CD4-positive, CD25-positive, alpha-beta regulatory T cell (primary cell): ENCODE measurements around the gene RNASEH2A. TPM values are rescaled to one million over a fixed set of nuclear protein-coding genes. Genes with fewer than 3 reads are reported as not detected.

Source experiments
- ATAC-seq, 2 donors: fragments of 150-1000 bp; cut with Tn5 transposase; one replicate each; pipeline ENCODE4 v1.10.0; 2021; ENCODE audit warnings: low read depth in 2 of 2, moderate number of reproducible peaks in 2 of 2, moderate library complexity in 1 of 2
- DNase-seq, 3 donors: peaks; one replicate each; pipeline versions ENCODE4 v3.0.0 to v3.0.0-alpha.2; 2012 to 2022; ENCODE audit warnings: mixed read lengths in 1 of 3
- H3K27ac ChIP-seq: one replicate; pipeline ENCODE4 v1.7.0; 2013; ENCODE audit warnings: mild to moderate bottlenecking, low read length; ENCODE audit not compliant: insufficient read depth, poor library complexity, severe bottlenecking
- H3K27me3 ChIP-seq: one replicate; pipeline ENCODE4 v1.7.0; 2013; ENCODE audit warnings: low read length; ENCODE audit not compliant: control insufficient read depth, insufficient read depth
- H3K36me3 ChIP-seq: one replicate; pipeline ENCODE4 v1.7.0; 2013; ENCODE audit warnings: mild to moderate bottlenecking, low read length, moderate library complexity; ENCODE audit not compliant: control insufficient read depth, insufficient read depth
- H3K4me1 ChIP-seq: 2 replicates; pipeline ENCODE4 v1.7.0; 2013; ENCODE audit warnings: mild to moderate bottlenecking, low read length; ENCODE audit not compliant: insufficient read depth, control insufficient read depth, poor library complexity, severe bottlenecking
- H3K4me3 ChIP-seq: one replicate; pipeline ENCODE4 v1.7.0; 2013; ENCODE audit warnings: low read depth, mild to moderate bottlenecking, low read length, moderate library complexity
- H3K9me3 ChIP-seq, 2 experiments: 1 replicate in 1 of 2; 2 replicates in 1 of 2; pipeline ENCODE4 v1.7.0; 2013; ENCODE audit warnings: low read length in 2 of 2, mild to moderate bottlenecking in 1 of 2, moderate library complexity in 1 of 2; ENCODE audit not compliant: control insufficient read depth in 2 of 2
- H3K27ac Mint-ChIP-seq, 3 donors: one replicate each; pipeline ENCODE4 v1.8.0; 2020 to 2022; ENCODE audit warnings: mild to moderate bottlenecking in 3 of 3, mixed read lengths in 3 of 3, moderate library complexity in 2 of 3
- H3K27me3 Mint-ChIP-seq: one replicate; pipeline ENCODE4 v1.8.0; 2022; ENCODE audit warnings: mild to moderate bottlenecking, mixed read lengths
- H3K36me3 Mint-ChIP-seq: one replicate; pipeline ENCODE4 v1.8.0; 2020; ENCODE audit warnings: mixed read lengths
- H3K4me1 Mint-ChIP-seq, 4 donors: one replicate each; pipeline ENCODE4 v1.8.0; 2020 to 2022; ENCODE audit warnings: mixed read lengths in 4 of 4, mild to moderate bottlenecking in 1 of 4
- H3K4me3 Mint-ChIP-seq, 4 donors: one replicate each; pipeline ENCODE4 v1.8.0; 2020 to 2022; ENCODE audit warnings: mild to moderate bottlenecking in 4 of 4, mixed read lengths in 4 of 4, moderate library complexity in 3 of 4
- H3K9me3 Mint-ChIP-seq, 7 donors: one replicate each; pipeline ENCODE4 v1.8.0; 2020 to 2022; ENCODE audit warnings: mixed read lengths in 7 of 7, mild to moderate bottlenecking in 3 of 7, moderate library complexity in 2 of 7
- polyA plus RNA-seq, 4 donors: library from polyadenylated mRNA; unstranded; fragments of 300-500 nt; fragmentation: Illumina TruSeq; gene quantifications; one replicate each; pipeline ENCODE4 v1.2.3, GENCODE V29; 2021
- total RNA-seq: library from RNA; stranded (reverse); gene quantifications from one replicate; pipeline ENCODE4 v1.2.3, GENCODE V29; 2022

The RNASEH2A gene
- total and polyA plus RNA-seq, 5 donors from 2014 or later, result 4.7 to 27.5 (median 22.9) TPM

DNA sequence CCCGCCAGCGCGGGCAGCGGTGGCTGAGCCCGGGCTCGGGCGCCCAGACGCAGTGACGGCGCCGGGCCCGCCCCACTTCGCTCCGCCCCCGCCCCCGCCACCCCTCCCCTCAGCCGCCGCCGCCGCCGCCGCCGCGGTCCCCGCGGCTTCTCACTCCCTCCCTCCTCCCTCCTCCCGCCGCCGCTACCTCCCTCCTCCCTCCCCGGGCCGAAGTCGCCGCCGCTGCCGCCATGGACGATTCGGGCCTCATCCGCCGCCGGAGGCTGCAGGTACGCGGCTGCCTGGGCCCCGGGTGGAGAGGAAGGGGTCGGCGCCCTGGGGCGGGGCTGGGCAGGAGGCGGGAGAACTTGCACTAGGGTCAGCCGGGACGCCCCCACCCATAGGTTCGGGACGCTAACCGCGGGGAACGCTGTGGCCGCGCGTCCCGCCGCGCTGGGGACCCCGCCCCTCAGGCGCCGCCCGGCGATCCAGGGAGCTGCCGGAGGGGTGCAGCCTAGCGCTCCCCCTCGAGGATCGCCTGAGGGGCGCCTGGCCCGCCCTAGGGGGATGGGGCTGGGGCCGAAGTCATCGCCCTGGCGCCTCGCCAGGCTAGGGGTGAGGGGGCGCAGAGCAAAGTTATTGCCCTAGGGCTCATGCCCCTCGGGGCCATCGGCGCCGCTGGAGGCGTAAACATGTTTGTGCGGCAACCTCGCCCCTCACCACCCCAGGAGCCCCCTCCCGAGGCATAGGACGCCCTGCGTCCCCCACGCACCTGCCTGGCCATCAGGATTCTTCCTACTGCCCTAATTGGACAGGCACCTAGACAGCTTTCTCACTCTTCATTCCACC lies 27.6 kb downstream of the RNASEH2A start:
- ATAC-seq, result no peak
- H3K4me1 Mint-ChIP-seq, result peaks cover 6 to 37% (median 20%) of the 10 kb centered on the region in 4 donors
- H3K4me3 ChIP-seq, result no peak overlapping the region

DNA sequence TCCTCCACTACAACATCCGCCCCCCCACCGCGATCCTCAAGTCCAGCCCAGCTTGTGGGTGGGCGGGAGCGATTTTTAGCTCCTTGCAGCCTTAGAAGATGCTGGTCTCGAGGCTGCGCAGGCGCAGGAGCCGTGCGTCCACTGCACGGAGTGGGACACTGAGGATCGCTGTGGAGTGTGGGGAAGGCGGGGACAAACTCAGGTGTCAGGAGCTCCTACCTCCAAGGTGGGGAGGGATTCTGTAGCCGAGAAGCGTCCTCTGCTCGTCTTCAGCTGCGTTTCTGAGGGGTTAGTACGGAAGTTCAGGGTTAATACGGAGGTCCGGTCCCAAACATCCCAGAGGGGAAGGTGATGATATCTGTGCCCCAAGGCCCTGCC lies 28.2 kb downstream of the RNASEH2A start, which contains the start of gene RTBDN:
Gene RTBDN (minus strand): TSS at position 14 of the 378 bp plus-strand sequence. CDS start 4,600 bp downstream, outside the sequence.
- H3K27me3 Mint-ChIP-seq, result peaks cover 88% of the 10 kb centered on the region
- H3K36me3 Mint-ChIP-seq, result no peaks in the 10 kb centered on the region
- Histone ChIP-seq H3K36me3 (no peaks in the 10 kb centered on the region), H3K27me3 (peaks cover 52% of the 10 kb centered on the region), H3K27ac (no peak within 1 kb of the TSS), H3K9me3 (no peaks in the 10 kb centered on the region), H3K4me3 (peak within 1 kb of the TSS; percentile 50), H3K4me1 (peaks cover 33% of the 10 kb centered on the region)
- H3K4me1 Mint-ChIP-seq, result peaks cover 6 to 43% (median 25%) of the 10 kb centered on the region in 4 donors
- peak within 1 kb of the TSS in 1 of 3 donors; percentile 9 for H3K27ac Mint-ChIP-seq
- DNase-seq (no peak), ATAC-seq (no peak)
- H3K4me3 Mint-ChIP-seq, result peak within 1 kb of the TSS; percentile 56 to 74 (median 70)
- peaks cover 0 to 14% (median 0%) of the 10 kb centered on the region in 7 donors for H3K9me3 Mint-ChIP-seq

More for the DNA sequence above, 27.6 kb downstream of the RNASEH2A start:
- Histone ChIP-seq H3K4me1 (peaks cover 27% of the 10 kb centered on the region), H3K27ac (no peak overlapping the region), H3K36me3 (no peaks in the 10 kb centered on the region), H3K9me3 (no peaks in the 10 kb centered on the region), H3K27me3 (peaks cover 50% of the 10 kb centered on the region)
- peaks cover 83% of the 10 kb centered on the region for H3K27me3 Mint-ChIP-seq
- peak in 1 of 3 donors; percentile 33 for DNase-seq
- H3K9me3 Mint-ChIP-seq, result peaks cover 0 to 16% (median 0%) of the 10 kb centered on the region in 7 donors
- H3K4me3 Mint-ChIP-seq, result peak overlapping the region; percentile 35 to 74 (median 70)
- H3K27ac Mint-ChIP-seq, result no peak overlapping the region
- H3K36me3 Mint-ChIP-seq, result no peaks in the 10 kb centered on the region

DNA sequence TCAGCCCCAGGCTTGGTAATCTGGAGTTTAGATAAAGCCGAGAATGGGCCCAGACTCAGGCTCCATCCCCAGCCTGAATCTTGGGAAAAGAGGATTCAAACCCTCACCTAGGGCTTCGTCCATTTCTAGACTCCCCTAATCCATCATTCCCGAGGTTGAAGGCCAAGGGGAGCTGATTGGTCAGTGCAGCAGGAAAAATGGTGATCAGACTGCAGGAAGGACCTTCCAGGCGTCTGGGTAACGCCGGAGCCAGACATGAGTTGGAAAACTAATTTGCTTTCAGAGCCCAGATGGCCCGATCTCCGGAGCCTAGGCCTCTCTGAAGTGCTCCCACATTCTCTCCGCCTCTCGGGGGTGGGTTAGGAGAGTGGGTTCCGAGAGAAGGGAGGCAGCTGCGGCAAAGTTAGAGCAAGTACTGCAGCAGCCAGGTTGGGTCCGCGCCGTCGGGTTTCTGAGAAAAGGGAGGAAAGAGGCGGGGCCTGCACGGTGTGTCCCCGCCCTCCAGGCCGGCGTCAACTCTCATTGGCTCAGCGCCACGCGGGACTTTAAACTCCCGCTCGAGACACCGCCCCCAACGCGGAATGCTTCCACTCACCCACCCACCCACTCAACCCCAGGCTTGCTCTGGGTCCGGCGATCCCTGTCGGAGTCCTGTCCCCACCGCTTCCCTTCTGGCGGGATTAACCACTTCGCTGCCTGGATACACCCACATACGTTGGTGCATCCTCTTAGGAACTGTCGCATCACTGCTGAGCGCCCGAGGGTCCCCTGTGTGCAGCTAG lies 28.8 kb downstream of the RNASEH2A start:
- H3K36me3 ChIP-seq, result no peaks in the 10 kb centered on the region
- peaks cover 57% of the 10 kb centered on the region for H3K27me3 ChIP-seq
- ATAC-seq (peak in 1 of 2 donors; percentile 23), DNase-seq (peak in 2 of 3 donors; percentile 44 to 53)
- no peaks in the 10 kb centered on the region for H3K9me3 ChIP-seq
- H3K4me3 ChIP-seq, result no peak overlapping the region
- H3K4me1 ChIP-seq, result peaks cover 33% of the 10 kb centered on the region
- H3K36me3 Mint-ChIP-seq, result no peaks in the 10 kb centered on the region
- H3K27ac ChIP-seq, result no peak overlapping the region
- no peak overlapping the region for H3K27ac Mint-ChIP-seq
- H3K4me1 Mint-ChIP-seq, result peaks cover 6 to 47% (median 26%) of the 10 kb centered on the region in 4 donors
- H3K9me3 Mint-ChIP-seq, result peaks cover 0 to 14% (median 0%) of the 10 kb centered on the region in 7 donors
- H3K4me3 Mint-ChIP-seq, result peak overlapping the region; percentile 56 to 74 (median 69)
- H3K27me3 Mint-ChIP-seq, result peaks cover 91% of the 10 kb centered on the region

GRCh38 chr19:12836529-12836863 lies 30.1 kb downstream of the RNASEH2A start:
- Histone ChIP-seq H3K9me3 (no peaks in the 10 kb centered on the region), H3K4me3 (no peak overlapping the region), H3K27ac (no peak overlapping the region), H3K36me3 (no peaks in the 10 kb centered on the region), H3K27me3 (peaks cover 46% of the 10 kb centered on the region), H3K4me1 (peaks cover 43% of the 10 kb centered on the region)
- Mint-ChIP-seq H3K27ac (no peak overlapping the region), H3K36me3 (no peaks in the 10 kb centered on the region), H3K4me1 (peaks cover 6 to 61% (median 31%) of the 10 kb centered on the region in 4 donors), H3K9me3 (peaks cover 0 to 14% (median 0%) of the 10 kb centered on the region in 7 donors), H3K4me3 (peak overlapping the region in 1 of 4 donors; percentile 47), H3K27me3 (peaks cover 91% of the 10 kb centered on the region)
- ATAC-seq, result no peak
- DNase-seq, result no peak

GRCh38 chr19:12837225-12837624 lies 30.8 kb downstream of the RNASEH2A start:
- no peak for ATAC-seq
- Histone ChIP-seq H3K36me3 (no peaks in the 10 kb centered on the region), H3K4me3 (no peak overlapping the region), H3K27me3 (peaks cover 44% of the 10 kb centered on the region), H3K4me1 (peaks cover 45% of the 10 kb centered on the region), H3K27ac (no peak overlapping the region), H3K9me3 (no peaks in the 10 kb centered on the region)
- Mint-ChIP-seq H3K27me3 (peaks cover 91% of the 10 kb centered on the region), H3K4me3 (peak overlapping the region; percentile 12 to 60 (median 40)), H3K9me3 (peaks cover 0 to 14% (median 0%) of the 10 kb centered on the region in 7 donors), H3K4me1 (peaks cover 0 to 62% (median 33%) of the 10 kb centered on the region in 4 donors), H3K36me3 (no peaks in the 10 kb centered on the region), H3K27ac (no peak overlapping the region)
- no peak for DNase-seq

GRCh38 chr19:12838182-12838885 lies 31.9 kb downstream of the RNASEH2A start, which contains the start of gene MAST1:
Gene MAST1 (plus strand): TSS chr19:12838515. CDS start chr19:12838573, 58 bp downstream.
- Histone ChIP-seq H3K27me3 (peaks cover 39% of the 10 kb centered on the region), H3K27ac (no peak within 1 kb of the TSS), H3K36me3 (no peaks in the 10 kb centered on the region), H3K4me3 (no peak within 1 kb of the TSS), H3K9me3 (no peaks in the 10 kb centered on the region), H3K4me1 (peaks cover 41% of the 10 kb centered on the region)
- Mint-ChIP-seq H3K27ac (peak within 1 kb of the TSS in 1 of 3 donors; percentile 69), H3K9me3 (peaks cover 0 to 9% (median 0%) of the 10 kb centered on the region in 7 donors), H3K27me3 (peaks cover 81% of the 10 kb centered on the region), H3K4me3 (peak within 1 kb of the TSS; percentile 67 to 78 (median 70)), H3K36me3 (no peaks in the 10 kb centered on the region), H3K4me1 (peaks cover 0 to 54% (median 25%) of the 10 kb centered on the region in 4 donors)
- ATAC-seq (peak; percentile 59 to 69), DNase-seq (peak; percentile 33 to 59 (median 46))
